Testis (tissue), 3 donors: ENCODE results near the gene PTH. TPM values are rescaled to one million over a fixed set of nuclear protein-coding genes. Genes with fewer than 3 reads are reported as not detected.

Experiments used
- DNase-seq: peaks from one replicate; pipeline ENCODE4 v3.0.0-alpha.2; 2019
- H3K27ac ChIP-seq, 2 donors: fragments of 200-600 bp; sonication (generic); one replicate each; pipeline ENCODE4 v1.5.1; 2019
- H3K27me3 ChIP-seq: fragments of 200-600 bp; sonication (generic); one replicate; pipeline ENCODE4 v1.5.1; 2019
- H3K36me3 ChIP-seq: fragments of 200-600 bp; sonication (generic); one replicate; pipeline ENCODE4 v1.5.1; 2017; ENCODE audit warnings: low read depth; ENCODE audit errors: missing control alignments
- H3K4me1 ChIP-seq: fragments of 200-600 bp; sonication (generic); one replicate; pipeline ENCODE4 v1.5.1; 2019
- H3K4me3 ChIP-seq, 2 donors: fragments of 200-600 bp; sonication (generic); one replicate each; pipeline ENCODE4 v1.5.1; 2017 to 2019
- H3K9me3 ChIP-seq: fragments of 200-600 bp; sonication (generic); one replicate; pipeline ENCODE4 v1.5.1; 2017
- CTCF ChIP-seq, 3 experiments: fragments of 450-650 bp in 2 of 3; fragments of 200-600 bp in 1 of 3; sonication (generic) in 1 of 3; IDR thresholded peaks; one replicate each; pipeline ENCODE4 v1.5.1; 2016 to 2019; ENCODE audit warnings: antibody characterized with exemption in 3 of 3, mild to moderate bottlenecking in 2 of 3, moderate library complexity in 1 of 3
- POLR2A ChIP-seq: fragments of 450-650 bp; IDR thresholded peaks from one replicate; pipeline ENCODE4 v1.6.1; 2017; ENCODE audit warnings: antibody characterized with exemption, mild to moderate bottlenecking, moderate library complexity
- WGBS, 2 donors: methylation state at CpG; one replicate each; pipeline ENCODE4 v1.1.5; 2018; 5-methylcytosine and 5-hydroxymethylcytosine counted together
- intact Hi-C: fragments of 100-400 bp; cut with DNase I; formaldehyde crosslinking; loops from one replicate; pipeline ENCODE4 v1.15.1; 2023; ENCODE audit warnings: low total_unique reads
- polyA plus RNA-seq: library from polyadenylated mRNA; stranded (reverse); fragments of 350-450 nt; fragmentation: Illumina TruSeq; extraction: RNeasy Lipid Tissue Mini Kit (QIAGEN cat#74804); gene quantifications from one replicate; pipeline ENCODE4 v1.2.3, GENCODE V29; 2014; ENCODE audit warnings: low read depth, low replicate concordance; ENCODE audit not compliant: insufficient read depth
- total RNA-seq, 2 donors: library from RNA; depleted of rRNA; stranded (reverse); fragments of >200 nt; gene quantifications; one replicate each; pipeline ENCODE4 v1.2.3, GENCODE V29; 2016

Gene PTH
- total and polyA plus RNA-seq, 3 donors from 2014 or later, result not detected

DNA sequence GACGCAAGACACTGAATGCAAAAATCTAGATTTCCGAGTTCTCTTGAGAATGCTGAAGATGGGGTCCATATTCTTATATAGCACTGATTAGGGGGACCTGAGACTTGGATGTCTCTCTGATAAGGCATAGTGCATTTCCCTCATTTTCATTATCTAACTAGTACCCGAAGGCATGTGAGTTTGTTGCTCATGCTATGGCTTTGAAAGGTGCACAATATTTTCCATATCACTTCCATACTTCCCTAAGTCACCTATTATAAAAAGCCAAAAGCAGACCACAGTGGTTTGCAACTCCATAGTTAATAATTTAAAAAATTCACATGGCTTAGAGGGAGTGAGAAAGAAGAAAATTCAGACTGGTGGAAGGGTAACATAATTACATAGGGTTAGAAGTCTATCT lies 34.5 kb downstream of the PTH start:
- no peak for TF ChIP-seq POLR2A
- no peak for TF ChIP-seq CTCF (IDR thresholded peaks at IDR 0.05)
- Histone ChIP-seq H3K36me3 (no peaks in the 10 kb centered on the region), H3K27me3 (no peaks in the 10 kb centered on the region), H3K4me1 (peaks cover 6% of the 10 kb centered on the region), H3K27ac (no peak overlapping the region), H3K9me3 (no peaks in the 10 kb centered on the region), H3K4me3 (no peak overlapping the region)
- intact Hi-C loops, result no loop called here
- WGBS, 2 donors, result 64 to 87% methylated on average over 3 of the region's 3 CpGs
- no peak for DNase-seq

GRCh38 chr11:13450832-13451397 lies 44.9 kb downstream of the PTH start:
- Histone ChIP-seq H3K9me3 (no peaks in the 10 kb centered on the region), H3K36me3 (no peaks in the 10 kb centered on the region), H3K4me1 (no peaks in the 10 kb centered on the region), H3K27ac (no peak overlapping the region), H3K27me3 (no peaks in the 10 kb centered on the region), H3K4me3 (no peak overlapping the region)
- WGBS, 2 donors, result 86 to 90% methylated on average over 2 of the region's 2 CpGs
- DNase-seq, result no peak
- no peak for TF ChIP-seq CTCF (IDR thresholded peaks at IDR 0.05)
- TF ChIP-seq POLR2A, result no peak
- intact Hi-C loops, result no loop called here

DNA sequence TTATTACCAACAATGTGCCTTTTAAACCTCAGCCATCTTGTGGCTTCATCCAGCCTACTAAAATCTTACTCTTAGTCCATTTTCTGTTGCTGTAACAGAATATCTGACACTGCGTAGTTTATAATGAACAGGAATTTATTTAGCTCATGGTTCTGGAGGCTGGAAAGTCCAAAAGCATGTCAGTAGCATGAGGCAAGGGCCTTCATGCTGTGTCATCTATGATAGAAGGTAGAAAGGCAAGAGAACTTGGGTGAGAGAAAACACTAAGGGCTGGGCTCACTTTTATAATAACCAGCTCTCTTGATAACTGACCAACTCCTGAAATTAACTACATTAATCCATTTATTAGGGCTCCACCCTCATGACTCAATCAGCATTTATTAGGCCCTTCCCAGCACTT lies 46.3 kb downstream of the PTH start:
- 0% methylated on average over 1 of the region's 1 CpG for WGBS, 2 donors
- no peak for DNase-seq

GRCh38 chr11:13448876-13449275 lies 46.9 kb downstream of the PTH start:
- Histone ChIP-seq H3K4me1 (no peaks in the 10 kb centered on the region), H3K4me3 (no peak overlapping the region), H3K36me3 (no peaks in the 10 kb centered on the region), H3K27me3 (no peaks in the 10 kb centered on the region), H3K27ac (no peak overlapping the region), H3K9me3 (no peaks in the 10 kb centered on the region)
- DNase-seq, result no peak
- intact Hi-C loops, result no loop called here
- TF ChIP-seq CTCF (IDR thresholded peaks at IDR 0.05) (no peak), POLR2A (no peak)
- WGBS, 2 donors, result 65 to 66% methylated on average over 2 of the region's 2 CpGs

More for the DNA sequence above, 46.3 kb downstream of the PTH start:
- no peaks in the 10 kb centered on the region for H3K9me3 ChIP-seq
- H3K27me3 ChIP-seq, result no peaks in the 10 kb centered on the region
- H3K36me3 ChIP-seq, result no peaks in the 10 kb centered on the region
- no peak for TF ChIP-seq CTCF (IDR thresholded peaks at IDR 0.05)
- TF ChIP-seq POLR2A, result no peak
- H3K4me3 ChIP-seq, result no peak overlapping the region
- intact Hi-C loops, result no loop called here
- no peak overlapping the region for H3K27ac ChIP-seq
- H3K4me1 ChIP-seq, result no peaks in the 10 kb centered on the region

DNA sequence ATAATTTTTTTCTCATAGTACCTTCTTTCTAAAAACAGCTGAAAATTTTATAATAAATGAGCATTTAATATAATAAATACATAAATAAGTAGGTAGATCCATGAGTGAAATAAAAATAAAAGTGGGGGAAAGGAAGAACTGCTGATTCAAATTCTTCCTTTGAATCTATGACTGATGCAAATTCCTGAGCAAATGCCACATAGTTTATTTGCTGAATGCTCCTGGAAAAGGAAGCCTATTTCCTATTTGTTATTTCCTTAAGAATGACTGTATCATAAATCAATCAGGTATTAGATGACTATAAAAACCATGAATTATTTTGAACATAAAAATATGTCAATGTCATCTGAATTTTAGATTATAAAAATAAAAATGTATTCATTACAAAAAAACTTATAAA lies 49.4 kb downstream of the PTH start:
- intact Hi-C loops, result no loop called here
- DNase-seq, result no peak
- H3K4me1 ChIP-seq, result no peaks in the 10 kb centered on the region
- H3K36me3 ChIP-seq, result no peaks in the 10 kb centered on the region
- TF ChIP-seq CTCF (IDR thresholded peaks at IDR 0.05), result no peak
- no peak for TF ChIP-seq POLR2A
- H3K27me3 ChIP-seq, result no peaks in the 10 kb centered on the region
- no peaks in the 10 kb centered on the region for H3K9me3 ChIP-seq
- H3K4me3 ChIP-seq, result no peak overlapping the region
- no peak overlapping the region for H3K27ac ChIP-seq
